Osteocyte (in vitro differentiated cells): ENCODE results near the gene ALDH3A2. TPM values are rescaled to one million over a fixed set of nuclear protein-coding genes. Genes with fewer than 3 reads are reported as not detected.

ENCODE experiments used
- DNase-seq: peaks from one replicate; pipeline ENCODE4 v3.0.0; 2021; ENCODE audit warnings: mixed read lengths; ENCODE audit not compliant: unreplicated experiment; ENCODE audit errors: extremely low spot score
- H3K27ac Mint-ChIP-seq: one replicate; pipeline ENCODE4 v1.8.0; 2021; ENCODE audit warnings: mild to moderate bottlenecking, mixed read lengths; ENCODE audit not compliant: unreplicated experiment
- H3K27me3 Mint-ChIP-seq: one replicate; pipeline ENCODE4 v1.8.0; 2021; ENCODE audit warnings: mixed read lengths; ENCODE audit not compliant: unreplicated experiment
- H3K36me3 Mint-ChIP-seq: one replicate; pipeline ENCODE4 v1.8.0; 2021; ENCODE audit warnings: mixed read lengths; ENCODE audit not compliant: unreplicated experiment
- H3K4me1 Mint-ChIP-seq: one replicate; pipeline ENCODE4 v1.8.0; 2021; ENCODE audit warnings: mixed read lengths; ENCODE audit not compliant: unreplicated experiment
- H3K4me3 Mint-ChIP-seq: one replicate; pipeline ENCODE4 v1.8.0; 2021; ENCODE audit warnings: mild to moderate bottlenecking, moderate library complexity, mixed read lengths; ENCODE audit not compliant: unreplicated experiment
- H3K9me3 Mint-ChIP-seq: one replicate; pipeline ENCODE4 v1.8.0; 2021; ENCODE audit warnings: mixed read lengths; ENCODE audit not compliant: unreplicated experiment
- total RNA-seq: library from RNA; stranded (reverse); gene quantifications from 2 replicates; pipeline ENCODE4 v1.2.1, GENCODE V29; 2021
- TF ChIP-seq, protein P1 (sequence below): fragments of 200-600 bp; sonication (generic); IDR thresholded peaks from 2 replicates; pipeline ENCODE4 v1.5.0; 2021; ENCODE audit warnings: antibody characterized with exemption, mild to moderate bottlenecking, moderate library complexity

The ALDH3A2 gene
- total RNA-seq, 1 donor from 2014 or later = 97.1 TPM

DNA sequence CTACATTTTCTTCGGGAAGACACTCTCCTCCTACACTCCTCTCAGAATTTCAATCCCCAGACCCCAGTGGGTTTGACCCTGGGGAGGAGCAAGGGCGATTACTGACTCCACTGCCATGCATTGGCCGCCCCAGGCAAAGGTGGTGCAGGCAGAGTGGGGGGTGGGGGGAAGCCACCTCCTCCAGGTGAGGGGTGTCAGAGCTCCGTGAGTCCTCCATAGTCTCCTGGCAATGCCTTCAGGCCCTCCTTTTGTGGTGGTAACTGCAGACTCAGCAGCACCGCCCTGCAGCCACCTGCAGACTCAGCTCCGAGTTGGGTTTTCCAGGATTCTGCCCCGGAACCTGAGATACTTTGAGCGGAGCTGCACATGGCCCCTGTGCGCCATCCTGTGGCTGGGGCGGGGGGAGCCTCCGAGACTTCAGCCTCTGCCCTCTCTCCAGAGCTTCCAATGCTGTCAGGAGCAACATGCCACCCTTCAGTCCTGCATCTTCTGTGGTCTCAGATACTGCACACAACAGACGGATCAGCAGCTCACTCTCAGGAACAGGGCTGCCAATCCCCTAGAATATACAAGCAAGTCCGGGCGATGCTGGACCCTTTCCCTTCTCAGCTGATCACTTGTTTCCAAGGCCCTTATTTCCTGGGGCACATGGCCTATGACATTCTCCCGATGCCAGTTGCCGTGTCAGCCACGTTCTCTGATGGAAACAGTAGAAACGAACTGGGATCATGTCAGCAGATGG lies 70.2 kb downstream of the ALDH3A2 start:
- no peak for DNase-seq
- H3K4me1 Mint-ChIP-seq = peaks cover 21% of the 10 kb centered on the region
- no peaks in the 10 kb centered on the region for H3K27me3 Mint-ChIP-seq
- TF ChIP-seq, protein P1, sequence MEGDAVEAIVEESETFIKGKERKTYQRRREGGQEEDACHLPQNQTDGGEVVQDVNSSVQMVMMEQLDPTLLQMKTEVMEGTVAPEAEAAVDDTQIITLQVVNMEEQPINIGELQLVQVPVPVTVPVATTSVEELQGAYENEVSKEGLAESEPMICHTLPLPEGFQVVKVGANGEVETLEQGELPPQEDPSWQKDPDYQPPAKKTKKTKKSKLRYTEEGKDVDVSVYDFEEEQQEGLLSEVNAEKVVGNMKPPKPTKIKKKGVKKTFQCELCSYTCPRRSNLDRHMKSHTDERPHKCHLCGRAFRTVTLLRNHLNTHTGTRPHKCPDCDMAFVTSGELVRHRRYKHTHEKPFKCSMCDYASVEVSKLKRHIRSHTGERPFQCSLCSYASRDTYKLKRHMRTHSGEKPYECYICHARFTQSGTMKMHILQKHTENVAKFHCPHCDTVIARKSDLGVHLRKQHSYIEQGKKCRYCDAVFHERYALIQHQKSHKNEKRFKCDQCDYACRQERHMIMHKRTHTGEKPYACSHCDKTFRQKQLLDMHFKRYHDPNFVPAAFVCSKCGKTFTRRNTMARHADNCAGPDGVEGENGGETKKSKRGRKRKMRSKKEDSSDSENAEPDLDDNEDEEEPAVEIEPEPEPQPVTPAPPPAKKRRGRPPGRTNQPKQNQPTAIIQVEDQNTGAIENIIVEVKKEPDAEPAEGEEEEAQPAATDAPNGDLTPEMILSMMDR = peak; percentile 23
- H3K27ac Mint-ChIP-seq = no peak overlapping the region
- H3K36me3 Mint-ChIP-seq = no peaks in the 10 kb centered on the region
- no peaks in the 10 kb centered on the region for H3K9me3 Mint-ChIP-seq
- no peak overlapping the region for H3K4me3 Mint-ChIP-seq

DNA sequence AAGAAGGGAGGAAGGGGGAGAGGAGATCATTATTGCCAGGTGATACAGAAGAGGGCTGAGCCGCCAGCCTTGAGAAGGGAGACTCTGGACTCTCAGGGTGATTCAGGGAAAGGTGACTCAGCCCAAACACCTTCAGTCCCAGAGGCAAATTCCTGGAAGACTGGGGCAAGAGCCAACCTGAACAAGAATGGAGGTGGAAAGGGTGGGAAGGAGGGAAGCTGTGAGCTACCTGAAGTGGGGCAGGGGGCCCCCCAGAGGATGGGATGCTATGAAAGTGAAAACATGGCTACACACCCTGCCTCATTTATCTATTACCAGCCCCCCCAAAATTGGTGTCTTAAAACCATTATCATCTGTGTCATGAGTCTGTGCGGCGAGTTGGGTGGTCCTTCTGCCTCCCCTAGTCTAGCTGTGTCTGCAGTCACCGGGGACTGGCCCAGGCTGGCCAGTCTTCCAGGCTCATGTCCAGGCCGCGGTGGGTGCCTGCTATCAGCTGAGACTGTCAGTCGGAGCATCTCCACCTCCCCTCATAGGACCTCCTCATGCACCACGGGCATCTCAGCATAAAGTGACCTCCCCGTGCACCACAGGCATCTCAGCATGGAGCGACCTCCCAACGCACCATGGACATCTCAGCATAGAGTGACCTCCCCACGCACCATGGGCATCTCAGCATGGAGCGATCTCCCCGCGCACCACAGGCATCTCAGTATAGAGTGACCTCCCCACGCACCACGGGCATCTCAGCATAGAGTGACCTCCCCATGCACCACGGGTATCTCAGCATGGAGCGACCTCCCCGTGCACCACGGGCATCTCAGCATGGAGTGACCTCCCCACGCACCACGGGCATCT lies 71.0 kb downstream of the ALDH3A2 start:
- DNase-seq = no peak
- Mint-ChIP-seq H3K27ac (no peak overlapping the region), H3K4me3 (no peak overlapping the region), H3K27me3 (no peaks in the 10 kb centered on the region), H3K36me3 (no peaks in the 10 kb centered on the region), H3K4me1 (peaks cover 25% of the 10 kb centered on the region), H3K9me3 (no peaks in the 10 kb centered on the region)
- TF ChIP-seq, protein P1 = no peak

DNA sequence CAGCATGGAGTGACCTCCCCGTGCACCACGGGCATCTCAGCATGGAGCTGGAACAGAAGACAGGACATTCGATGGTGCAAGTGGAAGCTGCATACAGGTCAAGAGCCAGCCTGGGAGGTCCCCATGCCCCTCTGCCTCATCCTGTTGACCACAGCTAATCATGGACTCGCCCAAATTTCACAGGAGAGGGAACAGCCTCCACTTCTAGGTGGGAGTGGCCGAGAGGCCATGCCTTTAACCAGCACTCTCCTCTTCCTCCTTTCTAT lies 71.6 kb downstream of the ALDH3A2 start:
- no peak overlapping the region for H3K27ac Mint-ChIP-seq
- H3K9me3 Mint-ChIP-seq = no peaks in the 10 kb centered on the region
- H3K4me3 Mint-ChIP-seq = no peak overlapping the region
- TF ChIP-seq, protein P1 = no peak
- no peaks in the 10 kb centered on the region for H3K27me3 Mint-ChIP-seq
- DNase-seq = no peak
- peaks cover 27% of the 10 kb centered on the region for H3K4me1 Mint-ChIP-seq
- H3K36me3 Mint-ChIP-seq = no peaks in the 10 kb centered on the region

DNA sequence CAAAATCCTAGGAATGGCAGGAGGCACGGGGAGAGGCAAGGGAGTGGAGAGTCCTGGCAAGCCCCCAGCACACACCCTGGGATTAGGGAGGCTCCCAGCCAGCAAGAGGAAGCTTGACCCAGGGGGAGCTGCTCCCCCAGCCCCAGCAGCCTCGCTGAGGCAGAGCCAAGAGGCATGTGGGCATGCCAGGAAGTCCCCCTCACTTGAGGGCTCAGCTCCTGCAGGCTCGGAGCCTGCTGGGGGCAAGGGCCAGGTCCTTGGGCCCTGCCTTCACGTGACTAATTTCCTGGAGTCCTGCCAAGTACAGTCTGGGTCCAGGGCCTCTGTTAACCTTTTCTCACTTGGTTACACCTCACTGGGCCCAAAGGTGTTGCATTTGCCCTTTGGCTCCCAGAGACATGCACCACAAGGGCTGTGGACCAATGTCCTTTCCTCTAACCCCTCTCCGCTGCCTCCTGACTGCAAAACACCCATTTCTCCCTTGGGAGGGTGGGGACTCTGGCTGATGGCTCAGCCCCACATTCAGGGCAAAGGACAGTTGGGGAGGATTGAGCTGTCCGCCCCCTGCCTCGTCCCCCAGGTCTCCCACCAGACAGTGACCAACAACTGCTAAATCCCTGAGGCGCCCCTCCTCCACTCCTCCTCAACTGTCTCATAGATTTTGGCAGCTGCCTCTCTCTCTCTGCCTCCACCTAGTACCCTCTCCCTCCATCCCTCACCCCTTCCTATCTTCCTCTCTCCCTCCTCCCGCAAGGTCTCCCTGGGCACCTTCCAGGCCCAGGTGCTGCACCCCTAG lies 72.3 kb downstream of the ALDH3A2 start:
- no peak overlapping the region for H3K4me3 Mint-ChIP-seq
- no peaks in the 10 kb centered on the region for H3K27me3 Mint-ChIP-seq
- H3K9me3 Mint-ChIP-seq = no peaks in the 10 kb centered on the region
- TF ChIP-seq, protein P1 = no peak
- peaks cover 30% of the 10 kb centered on the region for H3K4me1 Mint-ChIP-seq
- no peaks in the 10 kb centered on the region for H3K36me3 Mint-ChIP-seq
- no peak for DNase-seq
- no peak overlapping the region for H3K27ac Mint-ChIP-seq
